Endometrial microvascular endothelial cells (primary cell): ENCODE results near the gene TRIM61. TPM values are rescaled to one million over a fixed set of nuclear protein-coding genes. Genes with fewer than 3 reads are reported as not detected.
"Not testable (repeated sequence)": the region's sequence is repeated elsewhere in the genome, so short reads cannot be mapped to it uniquely, and the experiment has no call there.

Experiments used
- in situ Hi-C: cut with HindIII; loops from 2 replicates; pipeline ENCODE4 v1.10.0; 2017; ENCODE audit warnings: low sequenced_read_pairs, low pct_unique_long_range_greater_than_20kb; ENCODE audit errors: inconsistent ontology term
- total RNA-seq: library from RNA; depleted of rRNA; stranded (reverse); fragments of >200 nt; gene quantifications from one replicate; pipeline ENCODE4 v1.2.3, GENCODE V29; 2015; ENCODE audit errors: inconsistent ontology term

The TRIM61 gene
- total RNA-seq, 1 donor from 2014 or later = not detected

- in situ Hi-C loops = not testable (repeated sequence)
Observed at GRCh38 chr4:164927101-164927500, 50.4 kb downstream of the TRIM61 start.

- in situ Hi-C loops = no loop called here
Observed at GRCh38 chr4:164926301-164926700, 51.2 kb downstream of the TRIM61 start.

DNA sequence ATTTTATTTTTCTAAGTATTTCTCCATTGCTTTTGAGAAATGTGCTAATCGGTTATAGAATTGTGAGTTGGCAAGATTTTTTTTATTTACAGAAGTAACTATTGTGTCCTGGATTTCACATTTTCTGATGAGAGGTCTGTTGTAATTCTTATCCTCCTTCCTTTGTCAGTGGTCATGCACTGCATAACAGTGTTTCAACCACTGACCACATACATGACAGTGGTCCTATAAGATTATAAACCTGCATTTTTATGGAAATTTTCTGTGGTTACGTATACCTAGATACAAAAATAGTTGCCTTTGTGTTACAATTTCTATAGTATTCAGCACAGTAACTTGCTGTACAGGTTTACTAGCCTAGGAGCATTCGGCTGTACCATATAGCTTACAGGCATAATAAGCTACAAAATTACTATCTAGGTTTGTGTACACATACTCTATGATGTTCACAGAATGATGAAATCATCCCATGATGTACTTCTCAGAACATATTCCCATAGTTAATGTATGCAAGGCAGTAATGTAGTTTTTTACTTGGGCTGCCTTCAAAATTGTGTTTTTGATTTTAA lies 52.7 kb downstream of the TRIM61 start:
- in situ Hi-C loops = no loop called here

DNA sequence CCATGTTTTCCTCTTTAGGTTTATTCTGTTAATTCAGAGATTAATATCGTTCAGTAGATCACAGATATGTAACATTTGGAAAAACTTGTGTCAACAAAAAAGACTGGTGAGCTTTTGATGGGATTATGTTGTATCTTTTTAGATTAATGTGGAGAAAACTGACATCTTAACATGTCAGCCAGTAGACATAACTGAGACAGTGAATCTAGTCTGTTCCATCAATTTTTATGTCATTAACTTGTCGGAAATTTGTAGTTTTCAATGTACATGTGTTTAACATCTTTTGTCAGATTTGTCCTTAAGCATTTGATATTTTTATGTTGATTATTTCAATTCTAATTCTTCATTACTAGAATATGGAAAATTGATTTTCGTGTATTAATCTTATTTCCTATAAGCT lies 58.5 kb downstream of the TRIM61 start:
- in situ Hi-C loops = no loop called here

Other genes starting within 250 kb of the TRIM61 start
- gene SMIM31, start 223.5 kb downstream of the TRIM61 start, total RNA-seq = not detected
- not detected for gene APELA, start 100.5 kb downstream of the TRIM61 start, total RNA-seq
- not detected for gene TRIM60, start 54.3 kb upstream of the TRIM61 start, total RNA-seq
- gene TRIM75, start 76.2 kb upstream of the TRIM61 start, total RNA-seq = not detected
- gene TMEM192, start 135.2 kb upstream of the TRIM61 start, total RNA-seq = 14.4 TPM
- gene KLHL2, start 229.9 kb upstream of the TRIM61 start, total RNA-seq = 32.3 TPM